GM04503 (cell line): ENCODE results near the gene RANBP10.
"Not testable (repeated sequence)": the region's sequence is repeated elsewhere in the genome, so short reads cannot be mapped to it uniquely, and the experiment has no call there.

Experiments
- DNase-seq: peaks from one replicate; pipeline ENCODE4 v3.0.0-alpha.2; 2012; ENCODE audit warnings: low read depth

RANBP10 gene

DNA sequence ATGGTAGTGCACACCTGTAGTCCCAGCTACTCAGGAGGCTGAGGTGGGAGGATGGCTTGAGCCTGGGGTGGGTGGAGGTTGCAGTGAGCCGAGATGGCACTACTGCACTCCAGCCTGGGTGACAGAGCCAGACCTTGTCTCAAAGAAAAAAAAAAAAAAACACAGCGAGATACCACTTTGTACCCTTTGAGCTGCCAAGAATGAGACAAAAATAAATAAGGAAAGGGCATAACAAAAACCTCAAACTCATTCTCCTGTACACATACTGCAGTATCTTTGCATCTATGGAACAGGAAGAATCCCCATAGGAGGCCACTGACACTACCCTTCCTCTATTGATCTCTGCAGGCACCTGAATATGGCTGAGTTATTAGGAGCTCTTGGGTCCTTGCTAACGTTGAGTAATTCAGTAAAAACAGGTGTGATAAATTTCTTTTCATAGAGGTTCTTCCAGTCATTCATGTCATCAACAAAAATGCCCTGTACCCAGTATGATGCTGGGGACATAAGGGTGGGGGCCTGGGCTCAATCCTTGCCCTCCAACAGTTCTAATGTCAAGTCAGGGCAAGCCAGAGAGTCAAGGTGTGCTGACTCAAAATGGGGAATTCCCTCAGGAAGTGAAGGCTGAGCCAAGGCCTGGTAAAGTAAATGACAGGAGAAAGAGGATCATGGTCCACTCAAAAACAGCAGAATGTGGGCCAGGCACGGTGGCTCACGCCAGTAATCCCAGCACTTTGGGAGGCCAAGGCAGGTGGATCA, 26.9 kb downstream of the RANBP10 start:
- DNase-seq, result no peak

DNA sequence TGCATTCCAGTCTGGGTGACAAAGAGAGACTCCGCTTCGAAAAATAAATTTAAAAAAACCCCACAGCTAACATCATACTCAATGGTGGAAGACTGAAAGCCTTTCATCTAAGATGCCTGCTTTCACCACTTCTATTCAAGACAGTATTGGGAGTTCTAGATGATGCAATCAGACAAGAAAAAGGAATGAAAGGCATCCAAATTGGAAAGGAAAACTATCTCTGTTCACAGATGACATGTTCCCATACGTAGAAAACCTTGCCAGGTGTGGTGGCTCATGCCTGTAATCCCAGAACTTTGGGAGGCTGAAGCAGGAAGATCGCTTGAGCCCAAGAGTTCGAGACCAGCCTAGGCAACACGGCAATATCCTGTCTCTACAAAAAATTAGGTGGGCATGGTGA, 31.1 kb downstream of the RANBP10 start:
- no peak for DNase-seq

DNA sequence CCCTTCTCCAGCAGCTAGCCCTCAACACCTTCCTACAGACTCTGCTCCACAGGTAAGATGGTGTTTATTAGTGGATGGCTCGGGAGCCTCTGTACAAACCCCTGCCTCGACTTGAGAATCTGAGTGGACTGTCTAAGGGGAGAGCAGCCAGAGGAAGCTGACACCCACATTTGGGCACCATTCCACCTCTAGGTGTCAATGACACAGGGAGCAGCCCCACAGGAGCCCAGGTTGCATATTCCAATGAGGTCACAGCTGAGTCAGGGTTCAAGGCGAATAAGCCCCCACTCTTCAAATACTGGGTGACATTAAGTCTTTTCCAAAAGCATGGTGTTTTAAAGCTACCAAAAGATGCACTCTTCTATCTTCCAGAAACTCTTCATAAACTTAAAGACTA, 31.9 kb downstream of the RANBP10 start:
- DNase-seq, result no peak

DNA sequence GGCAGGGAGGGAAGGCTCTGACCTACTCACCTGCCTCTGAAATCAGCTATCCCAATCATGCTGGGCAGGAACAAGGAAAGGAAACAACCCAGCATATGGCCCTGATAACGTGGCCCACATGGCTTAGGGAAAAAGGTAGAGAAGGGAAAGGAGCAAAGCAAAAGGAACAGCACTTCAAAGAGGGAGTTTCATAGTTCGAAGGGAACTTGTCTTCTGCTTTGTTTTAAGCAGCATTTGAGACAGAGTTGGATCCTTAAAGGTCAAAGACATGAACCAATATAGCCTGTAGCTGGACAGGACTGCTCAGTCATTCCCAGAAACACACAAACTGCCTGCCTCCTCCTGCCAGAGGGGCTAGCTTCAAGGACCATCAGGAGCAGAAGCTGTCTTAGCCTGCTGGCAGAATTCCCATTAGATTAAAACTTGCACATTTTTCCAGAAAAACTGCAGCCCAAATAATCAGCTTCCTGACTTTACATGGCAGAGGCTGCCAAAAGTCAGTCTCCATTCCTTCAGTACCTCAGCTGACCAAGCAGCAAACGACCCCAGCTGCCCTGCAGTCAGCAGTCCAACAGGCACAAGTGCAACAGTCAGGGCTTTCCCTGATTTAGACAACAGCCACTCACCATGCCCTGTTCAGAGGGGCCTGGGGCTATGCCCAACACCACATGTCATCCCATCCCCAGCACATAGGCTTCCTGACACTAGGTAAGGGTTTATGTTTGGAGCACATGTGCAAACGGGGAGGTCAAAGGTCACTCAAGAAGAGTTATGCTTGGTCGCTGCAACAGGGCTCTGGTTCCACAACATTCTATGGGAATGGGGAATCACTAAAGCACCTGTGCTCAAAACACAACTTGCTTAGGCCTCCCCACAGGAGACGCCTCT, 32.5 kb downstream of the RANBP10 start:
- DNase-seq, result no peak

DNA sequence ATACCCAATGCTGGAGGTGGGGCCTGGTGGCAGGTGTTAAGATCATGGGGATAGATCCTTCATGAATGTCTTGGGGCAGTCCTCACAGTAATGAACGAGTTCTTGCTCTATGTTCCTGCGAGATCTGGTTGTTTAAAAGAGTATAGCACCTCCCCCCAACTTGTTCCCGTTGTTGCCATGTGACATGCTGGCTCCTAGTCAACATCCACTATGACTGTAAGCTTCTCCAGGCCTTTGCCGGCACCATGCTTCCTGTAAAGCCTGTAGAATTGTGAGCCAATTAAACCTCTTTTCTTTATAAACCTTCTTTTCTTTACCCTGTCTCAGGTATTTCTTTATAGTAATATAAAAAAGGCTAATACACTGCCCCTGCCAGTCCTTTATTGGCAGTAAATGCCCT, 33.3 kb downstream of the RANBP10 start:
- DNase-seq, result no peak

DNA sequence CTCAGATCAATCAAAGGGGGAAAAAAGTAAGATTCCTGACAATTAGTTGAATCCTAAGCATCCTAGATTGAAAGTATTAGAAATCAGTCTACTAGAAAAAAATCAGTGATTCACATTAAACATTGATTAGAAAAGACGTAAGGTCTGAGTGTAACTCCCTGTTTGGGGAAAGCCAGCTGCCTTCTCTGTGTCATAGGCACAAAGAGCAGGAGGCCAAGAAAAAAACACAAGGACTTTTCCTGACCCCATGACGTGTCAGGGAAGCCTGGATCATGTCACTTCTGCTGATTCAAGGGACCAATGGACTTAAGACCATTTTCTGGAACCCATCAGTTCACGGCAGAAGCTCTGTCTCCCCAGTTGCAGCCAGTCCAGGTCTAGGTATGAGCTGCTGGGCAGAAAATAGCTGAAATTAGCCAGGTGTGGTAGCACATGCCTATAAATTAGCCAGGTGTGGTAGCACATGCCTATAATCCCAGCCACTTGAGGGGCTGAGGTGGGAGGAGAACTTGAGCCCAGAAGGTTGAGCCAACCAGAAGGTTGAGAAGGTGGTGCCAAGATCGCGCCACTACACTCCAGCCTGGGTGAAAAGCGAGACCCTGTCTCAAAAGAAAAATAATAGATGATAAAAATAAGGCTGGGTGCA, 35.9 kb downstream of the RANBP10 start:
- no peak for DNase-seq

DNA sequence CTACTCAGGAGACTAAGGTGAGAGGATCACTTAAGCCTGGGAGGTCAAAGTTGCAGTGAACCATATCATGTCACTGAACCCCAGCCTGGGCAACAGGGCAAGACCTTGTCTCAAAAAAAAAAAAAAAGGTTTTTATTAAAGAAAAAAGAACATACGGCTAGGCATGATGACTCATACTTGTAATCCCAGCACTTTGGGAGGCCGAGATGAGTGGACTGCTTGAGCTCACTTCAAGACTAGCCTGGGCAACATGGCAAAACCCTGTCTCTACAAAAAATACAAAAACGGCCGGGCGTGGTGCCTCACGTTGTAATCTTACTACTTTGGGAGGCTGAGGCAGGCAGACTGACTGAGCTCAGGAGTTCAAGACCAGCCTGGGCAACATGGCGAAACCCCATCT, 38.4 kb downstream of the RANBP10 start:
- DNase-seq, result peak; percentile 13

DNA sequence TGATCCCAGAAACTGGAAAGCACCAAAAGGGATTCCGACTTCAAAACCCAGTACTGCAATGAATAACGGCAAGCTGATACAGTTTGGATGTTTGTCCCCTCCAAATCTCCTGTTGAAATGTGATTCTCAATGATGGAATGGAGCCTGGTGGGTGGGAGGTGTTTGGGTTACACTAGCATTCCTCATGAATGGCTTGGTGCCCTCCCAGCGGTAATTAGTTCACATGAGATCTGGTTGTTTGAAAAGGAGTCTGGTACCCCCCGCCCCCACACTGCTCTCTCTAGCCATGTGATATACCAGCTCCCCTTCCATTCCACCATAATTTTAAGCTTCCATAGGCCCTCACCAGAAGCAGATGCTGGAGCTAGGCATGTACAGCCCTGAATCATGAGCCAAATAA, 40.1 kb downstream of the RANBP10 start:
- no peak for DNase-seq

DNA sequence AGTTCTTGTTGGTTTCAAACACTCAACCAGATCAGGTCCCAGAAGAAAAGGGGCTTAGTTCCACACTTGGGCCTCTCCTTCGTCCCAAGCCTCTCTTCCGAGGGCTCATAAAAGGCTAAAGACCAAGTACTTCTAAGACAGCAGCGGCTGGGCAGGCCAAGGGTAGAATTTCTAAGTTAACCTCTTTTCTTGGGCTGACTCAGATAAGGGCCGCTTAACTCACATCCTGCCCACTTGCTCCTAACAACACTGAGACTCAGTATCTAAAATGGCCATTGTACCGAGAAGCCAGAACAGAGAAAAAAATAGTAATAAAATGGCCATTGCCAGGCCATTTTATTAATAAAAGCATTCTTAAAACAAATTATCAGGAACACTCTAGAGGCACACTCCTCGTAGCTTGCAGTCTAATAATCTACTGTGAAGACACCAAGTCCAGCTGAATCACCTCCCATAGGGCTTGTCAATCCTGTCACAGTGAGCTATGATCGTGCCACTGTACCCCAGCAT, 42.1 kb downstream of the RANBP10 start:
- DNase-seq, result no peak

DNA sequence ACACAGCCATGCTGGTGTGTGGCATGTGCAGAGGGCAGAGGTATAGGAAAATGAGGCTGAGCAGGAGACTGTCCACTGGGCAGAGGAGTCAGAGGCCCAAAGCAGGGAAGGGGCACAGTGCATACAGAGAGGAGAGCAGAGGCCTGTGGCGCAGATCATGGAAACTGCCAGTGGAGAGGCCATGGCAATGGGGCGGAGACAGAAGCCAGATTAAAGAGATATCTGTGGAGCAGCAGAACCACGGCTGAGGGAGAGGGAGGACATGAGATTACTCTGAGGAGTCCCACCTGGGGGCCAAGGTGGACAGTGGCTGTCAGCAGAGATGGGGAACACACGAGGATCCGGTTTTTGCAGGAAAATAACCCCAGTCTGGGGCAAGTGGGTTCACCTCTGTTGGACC, 43.3 kb downstream of the RANBP10 start:
- DNase-seq, result no peak

DNA sequence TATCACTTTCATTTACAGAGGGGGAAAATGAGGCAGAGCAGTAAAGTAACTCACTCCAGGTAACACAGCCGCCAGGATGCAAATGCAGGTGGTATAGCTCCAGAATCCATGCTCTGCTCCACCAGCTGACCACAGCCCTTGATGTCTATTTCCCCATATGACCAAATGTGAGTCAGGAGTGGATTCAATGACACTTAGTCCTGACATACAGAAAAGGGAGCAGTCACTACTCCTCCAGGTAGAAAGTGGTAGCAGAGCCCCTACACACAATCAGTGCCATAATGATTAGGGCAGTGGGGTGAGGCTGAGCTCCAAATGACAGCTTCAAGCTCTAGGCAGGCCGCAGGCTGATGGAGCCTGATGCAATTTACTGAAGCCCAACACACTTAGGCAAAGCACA, 44.0 kb downstream of the RANBP10 start:
- DNase-seq, result no peak

DNA sequence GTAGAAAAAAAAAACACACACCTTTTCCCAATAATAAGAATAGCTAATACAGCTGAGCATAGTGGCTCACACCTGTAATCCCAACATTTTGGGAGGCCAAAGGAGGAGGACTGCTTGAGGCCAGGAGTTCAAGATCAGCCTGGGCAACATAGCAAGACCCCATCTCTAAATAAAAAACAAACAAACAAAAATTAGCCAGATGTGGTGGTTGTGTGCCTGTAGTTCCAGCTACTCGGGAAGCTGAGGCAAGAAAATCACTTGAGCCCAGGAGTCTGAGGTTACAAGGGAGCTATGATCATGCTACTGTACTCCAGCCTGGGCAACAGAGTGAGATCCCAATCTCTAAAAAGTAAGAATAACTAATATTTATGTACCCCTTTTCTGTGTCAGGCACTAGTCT, 44.4 kb downstream of the RANBP10 start:
- DNase-seq, result no peak

DNA sequence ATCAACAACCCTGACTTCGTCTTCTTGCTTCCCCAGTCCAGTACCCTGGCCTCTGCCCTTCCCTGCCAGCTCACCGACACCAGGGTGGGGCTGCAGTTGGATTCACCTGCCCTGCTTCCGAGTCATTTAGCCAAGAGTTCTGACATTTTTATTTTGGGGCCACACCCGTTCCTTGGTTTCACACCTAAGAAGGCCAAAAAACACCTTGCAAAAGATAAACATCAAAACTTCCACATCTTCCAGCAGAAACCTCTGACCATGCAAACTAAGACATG, 45.5 kb downstream of the RANBP10 start:
- no peak for DNase-seq

DNA sequence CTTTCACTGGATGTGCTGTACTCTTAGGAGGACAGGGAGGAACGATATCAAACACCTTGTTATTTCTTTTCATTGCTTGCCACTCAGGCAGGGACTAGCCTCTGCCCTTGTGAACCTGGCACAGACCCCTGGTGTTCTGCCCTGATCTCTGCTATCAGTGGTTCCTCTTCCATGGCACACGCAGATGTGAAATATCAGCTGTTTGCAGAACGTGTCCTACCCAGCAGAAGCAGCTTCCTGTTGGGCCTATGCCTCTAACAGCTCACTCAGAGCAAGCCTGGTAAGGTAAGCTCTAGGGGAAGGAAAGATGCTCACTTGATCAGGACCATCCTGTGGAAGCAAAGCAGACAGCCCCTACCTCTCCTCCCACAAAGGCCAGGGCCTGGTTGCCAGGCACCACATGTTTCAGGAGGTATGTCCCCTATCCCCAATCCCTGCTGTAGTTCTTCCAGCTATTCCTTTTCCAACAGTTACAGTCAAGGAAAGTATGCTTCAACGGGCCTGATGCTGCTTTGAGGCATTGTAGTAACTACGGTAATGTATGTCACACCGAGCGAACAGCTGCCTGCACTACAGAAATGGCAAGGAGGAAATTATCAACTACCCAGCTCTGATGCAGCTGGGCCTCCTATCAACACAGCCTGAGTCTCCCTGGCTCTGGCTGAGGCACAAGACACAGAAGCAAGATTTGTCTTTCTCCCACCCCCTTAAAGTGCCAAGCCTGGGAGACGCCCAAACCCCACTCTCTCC, 46.0 kb downstream of the RANBP10 start:
- DNase-seq, result no peak

DNA sequence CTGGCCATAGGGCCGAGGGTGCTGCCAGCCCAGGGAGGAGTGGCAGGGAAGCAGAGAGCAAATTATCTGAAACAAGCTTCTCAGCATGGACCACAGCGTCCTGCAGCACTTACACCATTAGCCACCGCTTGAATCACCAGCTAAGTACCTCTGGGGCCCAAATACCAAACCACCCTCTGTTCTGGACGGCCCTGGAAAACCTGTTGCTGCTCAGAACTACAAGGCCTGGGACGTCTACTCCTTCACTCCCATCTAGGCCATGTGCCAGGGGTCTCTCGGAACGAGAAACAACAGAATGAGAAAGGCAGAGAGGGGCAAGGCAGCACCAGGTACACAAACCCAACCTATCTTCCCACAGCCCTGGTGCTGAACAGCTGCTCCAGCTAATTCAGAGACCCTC, 47.4 kb downstream of the RANBP10 start:
- DNase-seq, result no peak

DNA sequence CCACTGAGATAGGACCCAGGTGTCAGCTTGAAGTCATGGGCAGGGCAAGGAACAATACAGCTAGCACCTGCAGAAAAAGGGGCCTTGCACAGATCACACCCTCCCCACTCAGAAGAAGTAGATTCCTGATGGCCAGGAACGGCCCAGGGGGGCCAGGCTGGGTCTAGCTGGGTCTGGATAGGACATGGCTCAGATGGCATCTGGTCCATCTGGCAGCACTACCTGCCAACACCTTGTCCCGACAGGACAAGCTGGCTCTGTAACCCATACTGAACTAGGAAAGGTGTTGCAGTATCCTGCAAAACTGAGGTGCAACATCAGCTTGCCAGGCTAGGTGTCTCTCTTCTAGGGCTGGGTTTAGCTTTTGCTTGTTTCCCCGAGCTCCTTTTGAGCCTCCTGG, 48.4 kb downstream of the RANBP10 start:
- no peak for DNase-seq

DNA sequence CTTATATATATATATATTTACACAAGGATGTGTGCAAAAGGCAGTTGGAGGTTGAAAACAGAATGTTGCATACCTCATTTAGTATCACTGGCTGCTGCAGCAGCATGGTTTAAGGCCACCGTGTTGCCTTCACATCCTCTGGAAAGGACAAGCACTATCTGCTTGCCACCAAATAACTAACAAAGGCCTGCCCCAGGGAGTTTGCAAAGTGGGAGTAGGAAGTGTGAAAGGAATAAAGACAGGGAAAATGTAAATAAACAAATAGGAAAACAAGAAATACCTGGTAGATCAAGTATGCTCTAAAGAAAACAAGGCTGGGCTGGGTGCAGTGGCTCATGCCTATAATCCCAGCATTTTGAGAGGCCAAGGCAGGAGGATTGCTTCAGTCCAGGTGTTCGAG, 53.7 kb downstream of the RANBP10 start:
- no peak for DNase-seq

DNA sequence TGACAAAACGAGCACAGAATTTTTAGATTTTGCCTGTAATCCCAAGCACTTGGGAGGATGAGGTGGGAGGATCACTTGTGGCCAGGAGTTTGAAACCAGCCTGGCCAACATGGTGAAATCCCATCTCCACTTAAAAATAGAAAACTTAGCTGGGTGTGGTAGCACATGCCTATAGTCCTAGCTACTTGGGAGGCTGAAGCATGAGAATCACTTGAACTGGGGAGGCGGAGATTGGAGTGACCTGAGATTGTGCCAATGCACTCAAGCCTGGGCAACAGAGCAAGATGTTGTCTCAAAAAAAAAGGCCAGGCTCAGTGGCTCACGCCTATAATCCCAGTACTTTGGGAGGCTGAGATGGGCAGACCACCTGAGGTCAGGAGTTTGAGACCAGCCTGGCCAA, 55.0 kb downstream of the RANBP10 start:
- DNase-seq, result not testable (repeated sequence)

DNA sequence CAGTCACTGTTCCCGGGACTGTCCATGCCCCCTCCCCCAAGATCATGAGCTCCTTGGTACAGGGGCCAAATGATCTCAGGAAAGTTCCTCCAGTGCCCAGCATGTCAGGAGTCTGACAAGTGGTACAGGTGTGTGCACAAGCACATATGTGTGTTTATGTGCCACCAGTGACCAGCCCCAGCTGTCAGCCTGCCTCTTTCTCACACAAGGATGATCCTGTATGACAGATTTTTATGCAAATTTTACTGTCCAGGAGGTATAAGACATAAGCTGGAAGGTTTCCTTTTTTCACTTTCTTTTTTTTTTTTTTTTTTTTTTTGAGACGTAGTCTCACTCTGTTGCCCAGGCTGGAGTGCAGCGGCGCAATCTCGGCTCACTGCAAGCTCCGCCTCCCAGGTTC, 55.9 kb downstream of the RANBP10 start:
- no peak for DNase-seq

DNA sequence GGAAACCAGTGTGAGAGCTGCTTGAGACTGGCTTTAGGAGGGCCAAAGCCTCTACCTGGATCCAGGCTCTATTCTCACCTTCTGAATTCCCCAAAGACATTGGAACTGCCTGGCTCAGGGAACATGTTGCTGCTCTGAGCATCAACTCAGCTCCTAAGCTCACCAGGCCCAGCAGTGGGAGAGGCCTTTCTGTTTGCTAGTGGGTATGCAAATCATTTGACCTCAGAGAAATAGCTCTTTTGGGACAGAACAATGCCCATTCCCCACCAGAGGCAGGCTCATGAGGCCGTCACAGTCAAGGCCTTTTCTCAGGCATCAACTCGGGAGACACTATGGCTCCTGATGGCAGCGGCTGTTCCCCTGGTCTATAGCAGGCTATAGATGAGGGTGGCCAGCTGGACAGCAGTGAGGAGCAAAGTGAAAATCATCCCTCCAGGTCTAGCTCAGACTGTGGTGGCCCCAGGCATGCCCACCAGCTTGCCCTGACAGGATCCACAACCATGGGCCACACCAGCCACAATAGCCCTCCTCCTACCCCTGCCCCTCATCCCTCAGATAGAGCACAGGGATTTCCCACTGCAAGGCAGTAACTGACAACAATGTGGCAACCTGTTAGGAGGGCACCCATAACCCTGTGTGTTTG, 56.8 kb downstream of the RANBP10 start:
- DNase-seq, result no peak

DNA sequence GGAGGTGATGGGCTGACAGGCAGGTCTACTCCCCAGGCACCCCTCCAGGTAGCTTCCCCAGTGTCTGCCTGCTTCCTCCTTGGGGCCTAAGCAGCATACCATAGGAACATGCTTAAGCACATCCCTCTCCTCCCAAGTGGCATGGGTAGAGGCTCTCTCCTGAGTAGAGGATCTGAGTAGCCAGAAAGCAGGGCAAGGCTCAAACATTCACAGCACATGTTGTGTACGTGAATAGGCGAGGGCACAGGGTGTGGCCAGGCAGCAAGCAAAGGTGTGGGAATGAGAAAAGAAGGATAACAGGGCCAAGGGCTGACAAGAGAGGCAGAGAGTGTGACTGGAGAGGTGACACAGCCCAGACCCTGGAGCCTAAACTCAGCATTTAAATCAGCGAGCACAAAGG, 57.5 kb downstream of the RANBP10 start:
- no peak for DNase-seq

DNA sequence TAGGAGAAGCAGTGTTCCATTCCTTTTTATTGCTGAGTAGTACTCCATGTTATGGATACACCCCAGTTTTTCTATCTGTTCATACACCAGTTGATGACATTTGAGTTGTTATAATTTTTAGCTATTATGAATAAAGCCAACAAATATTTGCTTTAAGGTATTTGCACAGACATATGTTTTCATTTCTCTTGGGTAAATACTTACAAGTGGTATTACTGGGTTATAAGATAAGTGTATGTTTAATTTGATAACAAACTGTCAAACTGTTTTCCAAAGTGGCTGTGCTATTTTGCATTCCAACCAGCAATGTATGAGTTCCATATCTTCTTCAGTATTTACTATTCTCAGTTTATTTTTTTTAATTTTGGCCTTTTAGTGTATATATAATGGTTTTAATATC, 59.5 kb downstream of the RANBP10 start:
- no peak for DNase-seq
